ENCODE data around the gene TAC1.
"Not testable (repeated sequence)": the region's sequence is repeated elsewhere in the genome, so short reads cannot be mapped to it uniquely, and the experiment has no call there.

The TAC1 gene, protein sequence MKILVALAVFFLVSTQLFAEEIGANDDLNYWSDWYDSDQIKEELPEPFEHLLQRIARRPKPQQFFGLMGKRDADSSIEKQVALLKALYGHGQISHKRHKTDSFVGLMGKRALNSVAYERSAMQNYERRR

DNA sequence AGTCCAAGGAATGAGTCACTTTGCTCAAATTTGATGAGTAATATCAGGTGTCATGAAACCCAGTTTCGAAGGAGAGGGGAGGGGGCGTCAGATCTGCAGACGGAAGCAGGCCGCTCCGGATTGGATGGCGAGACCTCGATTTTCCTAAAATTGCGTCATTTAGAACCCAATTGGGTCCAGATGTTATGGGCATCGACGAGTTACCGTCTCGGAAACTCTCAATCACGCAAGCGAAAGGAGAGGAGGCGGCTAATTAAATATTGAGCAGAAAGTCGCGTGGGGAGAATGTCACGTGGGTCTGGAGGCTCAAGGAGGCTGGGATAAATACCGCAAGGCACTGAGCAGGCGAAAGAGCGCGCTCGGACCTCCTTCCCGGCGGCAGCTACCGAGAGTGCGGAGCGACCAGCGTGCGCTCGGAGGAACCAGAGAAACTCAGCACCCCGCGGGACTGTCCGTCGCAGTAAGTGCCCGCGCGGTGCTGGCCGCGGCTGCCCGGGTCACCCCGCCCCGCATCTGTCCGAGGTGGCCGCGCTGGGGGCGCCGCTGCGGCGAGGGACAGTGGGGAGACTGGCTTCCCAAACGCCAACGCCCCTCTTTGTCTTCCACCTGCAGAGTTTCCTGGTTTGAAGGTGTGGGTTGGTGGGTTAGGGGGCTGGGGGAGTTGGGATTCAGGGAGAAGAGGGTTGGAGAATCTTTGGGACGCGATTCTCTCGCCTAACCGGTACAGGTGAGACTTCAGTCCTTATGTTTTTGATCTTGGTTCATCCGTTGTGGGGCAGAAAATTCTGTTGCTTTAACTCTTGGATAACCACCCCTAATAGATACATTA is at the start of gene TAC1:
TSS of gene TAC1 (plus strand) at position 351 of the 829 bp plus-strand sequence. CDS start 527 bp downstream, outside the sequence.
- DNase-seq (ENCODE audit: low read depth) = no peak

DNA sequence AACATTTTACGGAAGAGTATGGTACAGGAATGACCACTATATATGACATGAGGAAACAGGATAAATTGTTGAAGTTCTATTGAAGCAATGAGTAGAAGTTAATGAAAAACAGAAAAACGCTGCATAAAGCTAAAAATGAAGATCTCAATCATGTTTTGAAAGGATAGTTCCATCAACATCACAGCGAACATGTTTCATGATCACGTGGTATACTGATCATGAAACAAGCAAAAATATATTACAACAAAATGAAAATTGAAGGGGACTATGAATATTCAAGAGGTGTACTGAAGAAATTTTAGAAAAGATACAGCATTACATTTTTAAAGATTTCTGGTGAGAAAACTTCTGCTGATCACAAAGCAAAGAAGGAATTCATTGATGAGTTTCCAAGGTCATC is 45.9 kb upstream of the TAC1 start:
- no peak for DNase-seq (ENCODE audit: low read depth)

DNA sequence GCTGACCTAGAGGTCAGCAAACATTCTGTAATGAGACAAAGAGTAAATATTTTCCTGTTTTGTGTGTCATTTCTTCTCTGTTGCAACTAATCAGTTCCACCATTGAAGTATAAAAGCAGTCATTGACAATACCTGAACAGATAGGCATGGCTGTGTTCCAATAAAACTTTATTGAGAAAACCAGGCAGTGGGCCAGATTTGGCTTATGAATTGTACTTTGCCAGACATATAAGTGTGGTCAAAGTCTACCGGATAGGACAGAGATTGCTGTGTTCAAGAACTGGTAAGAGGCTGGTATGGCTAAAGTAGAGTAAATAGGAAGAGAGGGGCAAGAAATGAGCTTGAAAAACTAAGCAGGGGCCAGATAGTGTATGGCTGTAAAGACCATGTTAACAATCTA is 38.3 kb upstream of the TAC1 start:
- DNase-seq (ENCODE audit: low read depth) = no peak

DNA sequence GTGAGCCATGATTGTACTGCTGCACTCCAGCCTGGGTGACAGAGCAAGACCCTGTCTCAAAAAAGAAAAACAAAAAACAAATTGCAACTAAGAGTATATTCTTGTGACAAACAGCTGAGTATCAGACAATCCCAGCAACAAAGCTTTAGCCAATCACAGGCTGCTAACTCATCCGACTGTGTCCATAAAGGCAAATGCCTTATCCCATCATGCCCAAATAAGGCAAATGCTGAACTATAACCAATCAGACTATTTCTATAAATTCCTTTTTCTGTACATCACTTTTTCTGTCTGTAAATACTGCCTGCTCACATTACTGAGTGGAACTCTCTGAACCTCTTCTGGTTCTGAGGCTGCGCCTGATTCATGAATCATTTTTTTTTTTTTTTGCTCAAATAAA is 37.5 kb upstream of the TAC1 start:
- no peak for DNase-seq (ENCODE audit: low read depth)

DNA sequence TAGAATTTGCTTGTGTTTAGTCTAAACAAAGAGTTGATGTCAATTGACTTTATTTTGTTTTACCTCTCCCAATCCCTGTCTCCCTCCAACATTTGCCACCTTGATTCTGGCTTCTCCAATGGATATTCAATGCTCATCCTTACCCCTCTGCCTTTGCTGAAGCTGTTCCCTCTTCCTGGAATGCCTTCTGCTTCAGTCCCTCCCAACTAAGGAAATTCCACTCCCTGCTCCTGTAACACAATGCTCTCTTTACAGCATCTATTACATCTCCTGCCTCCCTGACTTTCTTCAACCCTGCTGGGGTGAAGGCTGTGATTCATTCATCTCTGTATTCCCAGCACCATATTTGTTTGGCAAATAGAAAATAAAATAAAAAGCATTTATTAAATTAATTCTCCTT is 34.5 kb upstream of the TAC1 start:
- DNase-seq (ENCODE audit: low read depth) = no peak

DNA sequence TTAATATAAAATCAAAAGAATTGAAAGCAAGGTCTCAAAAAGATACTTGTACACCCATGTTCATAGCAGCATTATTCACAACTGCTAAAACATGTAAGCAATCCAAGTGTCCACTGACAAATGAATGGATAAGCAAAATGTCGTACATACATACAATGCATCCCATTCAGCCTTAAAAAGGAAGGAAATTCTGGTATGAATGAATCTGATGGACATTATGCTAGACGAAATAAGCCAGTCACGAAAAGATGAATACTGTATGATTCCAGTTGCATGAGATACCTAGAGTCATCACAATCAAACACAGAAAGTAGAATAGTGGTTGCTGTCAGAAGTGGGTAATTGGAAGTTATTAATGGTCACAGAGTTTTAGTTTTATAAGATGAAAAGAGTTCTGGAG is 9.5 kb upstream of the TAC1 start:
- no peak for DNase-seq (ENCODE audit: low read depth)

DNA sequence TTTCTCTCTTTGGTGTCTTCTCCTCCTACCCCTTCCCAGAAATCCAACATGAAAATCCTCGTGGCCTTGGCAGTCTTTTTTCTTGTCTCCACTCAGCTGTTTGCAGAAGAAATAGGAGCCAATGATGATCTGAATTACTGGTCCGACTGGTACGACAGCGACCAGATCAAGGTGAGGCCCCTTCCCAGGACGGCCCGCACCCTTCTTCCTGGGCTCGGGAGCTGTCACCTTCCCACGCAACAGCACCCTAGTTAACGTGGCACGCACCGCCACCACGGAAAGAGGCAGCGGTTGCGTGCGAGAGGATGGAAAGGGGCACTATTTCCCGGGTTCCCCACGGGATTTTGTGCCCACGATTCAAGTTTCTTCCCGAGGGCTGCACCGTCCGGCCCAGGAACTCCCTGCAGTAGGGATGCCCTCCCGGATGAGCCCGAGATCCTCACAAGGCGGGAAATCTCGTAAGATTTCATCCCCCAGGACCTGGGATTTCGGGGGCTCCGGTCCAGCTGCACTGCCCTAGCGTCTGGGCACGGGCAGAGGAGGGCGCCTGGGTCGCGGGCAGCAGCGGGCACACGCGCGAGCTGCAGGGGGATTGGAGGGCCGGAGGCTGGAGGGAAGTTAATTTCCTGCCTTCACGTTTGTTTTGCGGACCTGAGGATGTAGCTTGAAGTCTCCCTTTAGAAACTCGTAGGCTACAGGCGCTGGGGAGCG is 834 bp downstream of the TAC1 start:
- DNase-seq (ENCODE audit: low read depth) = no peak

DNA sequence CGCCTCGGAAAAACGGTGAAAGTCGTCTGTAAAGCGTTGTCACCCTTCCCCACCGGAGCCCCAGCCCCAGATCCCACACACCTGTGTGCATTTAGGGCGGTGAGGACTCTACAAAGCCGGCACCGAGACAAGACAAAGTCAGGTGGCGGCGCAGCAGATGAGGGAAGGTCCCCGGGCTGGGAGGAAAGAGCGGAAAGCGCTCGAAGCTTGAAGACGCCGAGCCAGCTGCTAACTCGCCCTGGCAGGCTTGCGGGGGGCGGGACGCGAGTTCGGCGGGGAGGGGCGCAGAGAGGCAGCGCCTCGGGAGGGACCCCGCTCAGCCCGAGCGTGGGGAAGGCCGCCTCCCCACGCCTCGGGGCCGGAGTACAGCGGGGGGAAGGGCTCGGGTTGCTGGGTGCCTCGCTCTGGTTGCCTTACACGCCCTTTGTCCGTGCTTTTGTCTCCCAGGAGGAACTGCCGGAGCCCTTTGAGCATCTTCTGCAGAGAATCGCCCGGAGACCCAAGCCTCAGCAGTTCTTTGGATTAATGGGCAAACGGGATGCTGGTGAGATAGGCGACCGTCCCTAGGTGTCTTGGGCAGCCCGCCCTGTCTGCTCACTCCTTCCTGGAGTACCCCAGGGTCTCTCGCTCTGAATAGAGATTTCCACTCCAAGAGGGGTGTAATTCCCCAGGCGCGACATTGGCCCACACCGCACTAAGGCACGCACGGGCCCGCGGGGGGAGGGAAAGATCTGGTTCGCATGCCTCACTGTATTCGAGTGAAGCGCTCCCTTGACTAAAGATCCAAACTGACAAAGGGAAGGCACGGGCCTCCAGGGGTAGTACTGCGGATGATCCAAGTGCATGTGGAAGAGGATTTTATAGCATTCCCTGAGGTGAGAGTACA is 1.6 kb downstream of the TAC1 start:
- no peak for DNase-seq (ENCODE audit: low read depth)

DNA sequence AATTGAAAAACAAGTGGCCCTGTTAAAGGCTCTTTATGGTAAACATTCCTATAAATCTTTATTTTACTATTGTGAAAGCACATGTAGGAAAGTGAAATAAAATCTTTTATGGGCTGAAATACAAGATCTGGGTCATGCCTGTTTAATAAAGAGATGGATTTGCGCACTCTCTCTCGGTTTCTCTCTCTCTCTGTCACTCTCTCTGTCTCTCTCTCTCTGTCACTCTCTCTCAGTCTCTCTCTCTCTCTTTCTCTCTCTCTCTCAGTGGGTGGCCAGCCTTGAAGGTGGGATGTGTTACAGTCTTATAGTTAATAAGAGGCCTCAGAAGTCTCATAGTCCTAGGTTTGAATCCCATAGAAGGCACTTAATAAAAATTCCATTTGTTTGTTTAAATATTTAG is 2.4 kb downstream of the TAC1 start:
- DNase-seq (ENCODE audit: low read depth) = no peak

DNA sequence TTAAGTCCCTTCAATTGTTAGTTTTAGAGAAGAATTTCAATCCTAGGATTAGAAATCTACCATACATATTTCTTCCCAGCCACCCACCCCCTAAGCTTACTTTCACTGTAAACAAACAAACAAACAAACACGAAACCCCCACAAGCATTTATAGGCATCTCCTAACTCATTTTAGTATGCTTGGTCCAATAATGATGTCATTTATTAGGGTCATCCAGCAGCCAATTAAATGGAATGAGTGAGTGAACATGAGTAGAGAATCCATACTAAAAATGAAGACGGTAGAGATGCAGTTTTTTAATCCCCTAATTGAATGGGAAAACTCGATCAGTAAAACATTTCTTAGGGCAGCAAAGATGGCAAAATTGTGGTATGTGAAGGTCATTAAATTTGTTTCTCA is 3.2 kb downstream of the TAC1 start:
- no peak for DNase-seq (ENCODE audit: low read depth)

DNA sequence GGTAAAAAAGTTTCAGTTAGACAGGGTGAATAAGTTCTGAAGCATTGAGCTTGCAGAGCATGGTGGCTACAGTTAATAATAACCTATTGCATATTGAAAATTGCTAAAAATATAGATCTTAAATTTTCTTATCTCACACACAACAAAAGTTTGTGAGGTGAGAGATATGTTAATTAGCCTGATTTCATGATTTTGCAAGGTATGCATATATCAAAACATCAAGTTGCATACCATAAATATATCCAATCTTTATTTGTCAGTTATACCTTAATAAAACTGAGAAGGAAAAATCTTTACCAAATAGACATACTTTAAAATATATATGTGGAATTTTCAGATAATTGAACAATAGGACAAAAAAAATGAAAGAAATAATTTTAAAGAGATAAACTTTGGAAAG is 16.6 kb downstream of the TAC1 start:
- DNase-seq (ENCODE audit: low read depth) = no peak

DNA sequence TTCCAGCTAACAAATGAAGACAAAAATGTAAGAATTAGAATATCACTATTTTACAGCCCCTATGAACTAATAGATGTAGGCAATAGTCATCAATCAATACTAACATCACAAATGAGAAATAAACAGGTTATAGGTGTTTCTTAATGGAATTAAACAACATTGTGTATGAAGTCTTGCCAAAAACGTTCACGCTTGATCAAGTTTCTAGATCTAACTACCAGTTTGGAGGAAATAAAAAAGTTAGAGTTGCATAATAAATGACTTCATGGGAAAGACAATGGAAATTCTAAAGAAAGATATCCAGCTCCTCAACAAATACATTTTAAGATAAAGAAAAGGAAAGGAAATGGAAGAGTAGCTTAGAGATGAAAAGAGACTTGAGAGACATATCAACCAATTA is 19.7 kb downstream of the TAC1 start:
- no peak for DNase-seq (ENCODE audit: low read depth)

DNA sequence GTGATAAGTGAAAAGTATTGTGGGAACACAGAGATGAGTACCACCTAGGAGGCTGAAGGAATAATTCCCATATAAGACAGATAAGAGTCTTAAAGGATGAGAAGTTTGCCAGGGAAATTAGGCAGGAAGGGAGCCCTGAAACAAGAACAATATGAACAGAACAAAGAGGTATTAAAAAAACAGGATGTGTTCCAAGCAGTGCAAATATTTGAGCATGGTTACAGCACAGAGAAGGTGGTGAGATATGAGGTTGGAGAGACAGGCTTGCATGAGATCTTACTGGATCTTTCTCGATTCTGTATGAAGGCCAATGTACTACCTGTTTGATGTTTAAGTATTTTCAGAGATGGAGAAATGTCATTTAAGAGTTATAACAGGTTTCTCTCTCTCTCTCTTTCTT is 20.3 kb downstream of the TAC1 start:
- no peak for DNase-seq (ENCODE audit: low read depth)

DNA sequence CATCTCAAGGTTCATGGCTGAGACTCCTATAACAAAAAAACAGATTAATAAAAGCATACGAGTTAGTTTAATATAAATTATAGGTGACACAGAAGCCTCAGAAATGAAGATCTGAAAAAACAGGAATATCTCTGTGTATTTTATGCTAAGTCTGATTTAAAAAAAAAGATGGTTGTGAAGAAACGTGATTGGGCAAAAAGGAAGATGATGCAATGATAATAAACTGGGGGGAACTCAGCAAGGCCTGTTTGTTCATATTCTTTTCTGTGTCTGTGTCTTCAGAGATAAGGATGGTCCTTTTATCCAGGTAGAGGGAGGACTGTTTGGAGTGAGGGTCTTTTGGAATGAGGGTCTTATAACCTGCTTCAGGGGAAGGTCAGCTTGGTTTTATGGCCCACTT is 25.9 kb downstream of the TAC1 start:
- DNase-seq (ENCODE audit: low read depth) = no peak

DNA sequence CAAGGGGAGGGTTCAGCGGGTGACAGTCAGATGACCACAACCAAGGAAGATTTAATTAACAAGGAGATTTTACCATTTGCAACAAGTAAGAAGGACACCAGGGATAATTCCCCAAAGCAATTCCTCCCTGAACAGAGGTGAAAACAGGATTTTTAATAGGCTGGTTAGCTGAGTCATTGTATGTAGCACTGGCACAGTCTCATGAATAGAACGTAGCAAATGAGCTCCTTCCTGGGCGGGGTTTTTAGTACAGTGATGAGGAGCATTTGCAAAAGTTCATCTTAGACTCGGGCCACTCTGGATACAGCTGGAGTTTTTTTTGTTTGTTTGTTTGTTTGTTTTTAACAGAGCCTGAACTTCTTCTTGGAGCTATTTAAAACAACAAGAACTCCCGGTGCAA is 39.0 kb downstream of the TAC1 start:
- no peak for DNase-seq (ENCODE audit: low read depth)

DNA sequence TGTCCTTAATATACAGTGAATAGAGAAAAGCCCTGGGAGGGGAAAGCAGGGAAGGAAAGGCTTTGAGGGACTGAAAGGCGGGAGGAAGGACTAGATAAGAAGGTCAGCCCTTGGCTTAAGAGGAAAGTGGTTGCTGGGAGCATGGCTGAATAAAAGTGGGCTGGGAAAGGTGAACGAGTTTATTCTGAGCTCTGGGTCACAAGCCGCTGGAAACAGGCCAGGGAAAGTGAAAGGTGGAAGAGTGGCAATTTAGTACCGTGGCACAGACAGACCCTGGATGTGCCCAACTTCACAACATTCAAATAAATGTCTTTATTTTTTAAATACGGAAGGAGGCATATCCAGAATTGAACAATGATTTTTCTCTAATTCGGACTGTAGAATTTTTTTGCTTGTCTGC is 39.7 kb downstream of the TAC1 start:
- no peak for DNase-seq (ENCODE audit: low read depth)

DNA sequence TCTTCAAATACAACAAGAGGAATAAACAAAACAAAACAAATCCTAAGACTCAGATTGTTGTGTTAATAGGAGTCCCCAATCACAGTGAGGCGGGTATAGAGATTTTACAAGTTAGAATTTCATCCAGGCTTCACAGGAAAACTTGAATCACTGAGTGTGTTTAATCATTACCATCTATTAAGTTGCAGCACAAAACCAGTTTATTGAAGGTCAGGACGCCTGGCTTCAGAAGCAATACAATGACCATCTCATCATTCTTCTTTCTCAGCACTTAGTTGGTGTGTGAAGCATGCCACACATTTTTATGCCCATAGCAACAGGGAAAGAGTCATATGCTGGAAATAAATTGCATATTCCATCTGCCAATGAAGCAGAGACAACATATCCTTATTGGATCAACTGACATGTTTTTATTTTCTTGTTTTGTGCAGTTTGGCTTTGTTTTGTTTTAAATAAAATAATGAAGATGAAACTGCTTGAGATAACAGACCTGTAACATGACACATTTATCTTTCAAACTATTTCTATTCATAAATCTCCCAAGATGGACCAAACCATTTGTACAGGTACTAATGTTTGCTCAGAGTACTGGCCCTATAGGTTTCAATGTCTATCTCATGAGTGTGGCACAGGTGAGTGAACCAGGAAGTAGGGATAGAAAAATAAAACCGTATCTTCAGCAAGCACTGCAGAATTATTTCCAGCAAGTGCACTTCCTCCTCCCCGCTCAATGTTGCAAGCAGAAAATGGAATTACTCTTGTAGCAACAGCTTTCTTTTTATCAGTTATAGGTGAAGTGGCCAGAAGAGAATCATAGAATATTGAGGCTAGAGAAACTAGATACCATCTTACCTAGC is 40.4 kb downstream of the TAC1 start:
- DNase-seq (ENCODE audit: low read depth) = no peak

DNA sequence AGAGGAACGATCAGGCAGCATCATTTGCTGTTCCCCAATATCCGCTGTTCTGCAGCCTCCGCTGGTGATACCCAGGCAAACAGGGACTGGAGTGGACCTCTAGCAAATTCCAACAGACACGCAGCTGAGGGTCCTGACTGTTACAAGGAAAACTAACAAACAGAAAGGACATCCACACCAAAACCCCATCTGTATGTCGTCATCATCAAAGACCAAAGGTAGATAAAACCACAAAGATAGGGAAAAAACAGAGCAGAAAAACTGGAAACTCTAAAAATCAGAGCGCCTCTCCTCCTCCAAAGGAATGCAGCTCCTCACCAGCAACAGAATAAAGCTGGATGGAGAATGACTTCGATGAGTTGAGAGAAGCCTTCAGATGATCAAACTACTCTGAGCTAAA is 54.5 kb downstream of the TAC1 start:
- not testable (repeated sequence) for DNase-seq (ENCODE audit: low read depth)
